Nucleus accumbens (tissue), 56 donors: Measurements from ENCODE around the gene CDK6.

Source experiments
- DNase-seq, 56 donors: peaks; one replicate each; lab custom pipeline; 2025; lab: John Stamatoyannopoulos, UW

The CDK6 gene

DNA sequence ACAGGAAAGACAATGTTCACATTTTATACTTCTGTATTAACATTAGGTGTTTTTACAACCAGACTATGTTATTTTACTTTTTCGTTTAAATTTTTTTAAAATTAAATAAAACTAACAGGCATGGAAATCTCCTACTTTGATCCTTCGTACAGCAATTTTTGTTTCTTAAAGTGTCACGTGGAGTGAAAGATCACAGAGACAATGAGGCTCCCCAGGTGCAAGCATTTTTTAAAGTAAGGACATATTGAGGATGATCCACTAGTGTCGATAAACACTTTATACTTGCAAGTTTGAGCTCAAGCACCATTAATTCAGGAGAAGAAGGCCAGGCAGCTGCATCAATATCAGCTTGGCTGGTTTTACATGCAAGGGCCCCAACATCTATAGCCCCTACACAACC, 177.7 kb downstream of the CDK6 start:
- no peak for DNase-seq

DNA sequence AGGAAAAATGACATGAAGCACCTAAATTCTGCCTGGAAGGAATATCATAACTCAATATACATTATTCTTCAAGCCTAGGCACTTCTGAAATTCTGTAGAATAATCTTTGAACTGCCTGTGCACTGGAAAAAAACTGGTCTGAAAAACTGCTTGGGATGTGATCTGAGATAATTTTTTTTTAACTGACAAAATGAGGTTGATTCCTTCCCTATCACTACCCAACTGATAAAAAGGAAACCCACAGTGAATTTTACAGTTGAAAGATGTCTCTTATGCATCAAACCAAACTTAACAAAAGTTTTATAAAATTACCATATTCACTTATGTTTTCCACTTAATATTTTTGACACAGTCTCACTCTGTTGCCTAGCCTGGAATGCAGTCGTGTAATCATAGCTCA, 179.0 kb downstream of the CDK6 start:
- no peak for DNase-seq

DNA sequence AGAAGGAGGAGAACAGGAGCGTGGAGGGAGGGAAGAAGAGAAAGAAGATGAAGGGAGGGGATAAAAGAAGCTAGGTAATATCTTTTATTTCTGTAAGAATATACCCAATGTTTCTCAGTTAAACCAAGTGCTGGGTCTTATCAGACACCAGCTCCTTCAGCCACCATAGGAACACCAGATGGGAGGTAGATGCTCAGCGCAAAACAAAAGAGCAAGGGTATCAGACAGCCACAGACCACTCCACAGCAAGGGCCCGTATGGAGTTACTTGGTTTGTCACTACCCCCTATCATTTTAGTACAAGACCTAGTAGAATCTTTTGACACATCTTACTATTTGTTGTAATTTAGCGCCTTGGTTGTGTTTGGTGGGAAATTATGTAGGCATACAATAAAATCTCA, 180.3 kb downstream of the CDK6 start:
- DNase-seq: no peak

DNA sequence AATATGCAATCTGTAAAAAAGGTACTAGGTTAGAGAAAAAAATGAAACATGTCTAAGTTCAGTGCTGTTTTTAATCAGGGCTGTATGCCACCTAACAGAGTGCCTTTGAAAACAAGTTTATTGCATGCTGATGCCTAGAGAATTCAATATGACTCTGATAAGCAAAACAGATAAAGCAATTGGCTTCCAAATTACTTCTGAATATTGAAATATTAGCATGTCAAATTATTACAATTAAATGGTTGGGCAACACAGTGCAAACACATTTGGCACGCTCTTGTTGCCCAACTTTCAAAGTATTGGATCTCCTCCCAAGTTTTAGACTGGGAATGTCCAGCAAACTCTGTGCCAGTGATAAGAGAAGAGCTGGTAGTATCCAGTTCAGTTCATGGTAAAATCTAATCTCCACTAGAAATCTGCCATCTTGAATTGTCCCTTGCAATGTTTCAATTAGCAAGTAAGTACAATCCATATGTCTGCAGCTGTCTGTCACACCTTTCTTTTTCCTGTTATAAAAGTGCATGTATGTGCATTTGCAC, 181.0 kb downstream of the CDK6 start:
- no peak for DNase-seq

DNA sequence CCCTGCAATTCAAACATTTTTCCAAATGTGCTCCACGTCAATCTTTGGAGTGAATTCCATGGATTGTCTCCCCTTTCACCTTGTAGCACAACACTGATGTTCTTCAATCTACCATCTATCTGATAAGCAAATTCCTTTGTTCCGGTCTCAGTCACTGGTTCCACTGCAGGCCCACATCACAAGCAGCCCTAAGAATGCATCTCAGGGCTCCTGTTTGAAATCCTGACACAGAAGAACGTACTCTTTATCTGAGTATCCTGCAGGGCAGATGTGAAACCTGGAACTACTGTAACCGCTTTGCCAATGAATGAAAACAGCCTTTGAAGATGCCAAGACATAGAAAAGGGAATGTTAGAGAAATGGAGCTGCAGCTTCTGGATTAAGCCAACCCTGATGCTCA, 183.2 kb downstream of the CDK6 start:
- DNase-seq: no peak

DNA sequence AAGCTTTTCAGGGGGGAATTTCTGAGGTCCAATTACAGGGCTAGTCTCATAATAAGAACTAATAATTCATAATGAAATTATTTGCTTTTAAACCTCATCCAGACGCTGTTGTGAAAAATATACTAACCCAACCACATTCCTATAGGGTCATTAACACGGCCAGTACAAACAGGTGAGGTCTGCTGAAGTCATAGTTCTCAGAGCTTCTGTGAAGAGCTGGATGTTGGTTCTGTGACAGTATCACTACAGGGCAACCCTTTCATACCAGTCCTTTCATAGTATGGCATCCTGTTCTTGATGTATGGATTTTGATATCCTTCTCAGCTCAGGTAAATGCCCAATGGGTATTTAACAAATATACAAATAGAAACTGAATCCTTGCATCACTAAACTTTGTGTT, 183.8 kb downstream of the CDK6 start:
- no peak for DNase-seq

DNA sequence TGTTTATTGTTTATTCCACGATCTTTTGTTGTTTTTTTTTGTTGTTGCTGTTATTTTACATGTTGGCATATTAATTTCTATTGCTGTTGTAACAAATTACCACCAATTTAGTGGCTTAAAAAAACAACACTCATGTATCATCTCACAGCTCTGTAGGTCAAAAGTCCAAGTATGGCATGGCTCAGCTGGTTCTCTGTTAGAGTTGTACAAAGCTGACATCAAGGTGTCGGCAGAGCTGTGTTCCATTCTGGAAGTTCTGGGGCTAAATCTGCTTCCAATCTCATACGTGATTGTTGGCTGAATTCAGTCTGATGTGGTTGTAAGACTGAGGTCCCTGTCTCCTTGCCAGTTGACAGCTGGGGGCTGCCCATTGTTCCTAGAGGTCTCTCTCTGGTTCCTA, 186.0 kb downstream of the CDK6 start:
- no peak for DNase-seq

DNA sequence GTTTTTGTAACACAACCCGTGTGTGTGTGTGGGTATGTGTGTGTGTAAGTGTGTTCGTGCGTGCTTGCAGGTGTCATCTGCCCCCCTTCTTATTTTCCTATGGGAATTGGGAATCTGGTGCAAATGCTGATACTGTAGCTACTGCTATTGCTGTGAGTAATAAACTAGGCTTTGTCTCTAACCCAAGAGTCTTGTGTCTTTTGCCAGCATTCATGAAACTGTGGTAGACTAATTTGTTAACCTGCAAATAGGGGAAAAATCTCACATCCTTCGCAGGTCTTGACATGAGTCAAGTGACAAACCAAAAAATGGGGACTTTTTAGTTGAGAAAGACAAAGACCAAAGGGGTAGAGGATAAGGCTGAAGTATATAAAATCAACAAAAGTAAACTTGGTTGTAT, 188.3 kb downstream of the CDK6 start:
- peak in 3 of 56 donors; percentile 22 to 36 (median 28) for DNase-seq

DNA sequence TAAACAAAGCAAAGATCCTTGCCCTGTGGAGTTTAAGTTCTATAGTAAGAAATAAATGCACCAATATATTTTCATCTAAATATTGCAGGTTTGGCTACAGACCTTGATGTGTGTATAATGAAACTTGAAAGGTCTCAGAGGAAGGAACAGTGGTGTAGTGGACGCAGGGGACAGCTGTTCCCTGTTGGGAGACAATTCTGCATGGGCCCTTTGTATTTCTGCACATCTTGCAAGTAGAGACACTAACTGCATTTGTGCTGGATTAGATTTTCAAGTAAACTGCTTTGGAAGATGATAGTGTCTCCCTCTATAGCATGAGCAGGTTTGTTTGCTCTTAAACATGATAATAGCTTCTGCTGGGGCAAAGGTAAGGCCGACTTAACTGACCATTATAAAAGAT, 188.7 kb downstream of the CDK6 start:
- DNase-seq: peak in 14 of 56 donors; percentile 5 to 31 (median 14)

DNA sequence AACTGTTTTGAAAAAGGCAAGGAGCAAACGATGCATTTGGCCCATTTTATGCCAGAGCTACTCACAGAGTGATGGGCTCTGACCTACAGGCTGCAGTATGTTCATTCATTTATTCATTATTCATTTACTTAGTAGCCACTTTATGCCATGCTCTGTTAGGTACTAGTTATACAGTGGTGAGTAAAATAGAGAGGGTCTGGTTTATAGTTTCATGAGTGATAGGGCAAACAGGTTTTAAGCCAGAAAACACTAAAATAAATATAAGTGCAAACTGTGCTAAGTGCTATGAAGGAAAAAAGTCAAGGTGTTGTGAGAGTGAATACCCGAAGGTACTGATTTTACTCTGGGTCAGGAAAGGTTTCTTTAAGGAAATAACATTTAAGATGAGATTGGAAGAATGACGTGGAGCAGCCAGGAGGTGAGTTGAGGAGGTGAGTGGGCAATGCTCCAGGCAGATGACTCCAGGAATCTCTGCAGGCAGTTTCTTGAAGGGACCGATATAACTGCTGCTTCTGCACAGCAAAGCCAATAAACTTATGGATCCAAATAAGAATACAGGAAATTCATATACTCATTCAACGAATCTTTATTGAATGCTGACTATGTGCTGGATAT, 189.3 kb downstream of the CDK6 start:
- no peak for DNase-seq

DNA sequence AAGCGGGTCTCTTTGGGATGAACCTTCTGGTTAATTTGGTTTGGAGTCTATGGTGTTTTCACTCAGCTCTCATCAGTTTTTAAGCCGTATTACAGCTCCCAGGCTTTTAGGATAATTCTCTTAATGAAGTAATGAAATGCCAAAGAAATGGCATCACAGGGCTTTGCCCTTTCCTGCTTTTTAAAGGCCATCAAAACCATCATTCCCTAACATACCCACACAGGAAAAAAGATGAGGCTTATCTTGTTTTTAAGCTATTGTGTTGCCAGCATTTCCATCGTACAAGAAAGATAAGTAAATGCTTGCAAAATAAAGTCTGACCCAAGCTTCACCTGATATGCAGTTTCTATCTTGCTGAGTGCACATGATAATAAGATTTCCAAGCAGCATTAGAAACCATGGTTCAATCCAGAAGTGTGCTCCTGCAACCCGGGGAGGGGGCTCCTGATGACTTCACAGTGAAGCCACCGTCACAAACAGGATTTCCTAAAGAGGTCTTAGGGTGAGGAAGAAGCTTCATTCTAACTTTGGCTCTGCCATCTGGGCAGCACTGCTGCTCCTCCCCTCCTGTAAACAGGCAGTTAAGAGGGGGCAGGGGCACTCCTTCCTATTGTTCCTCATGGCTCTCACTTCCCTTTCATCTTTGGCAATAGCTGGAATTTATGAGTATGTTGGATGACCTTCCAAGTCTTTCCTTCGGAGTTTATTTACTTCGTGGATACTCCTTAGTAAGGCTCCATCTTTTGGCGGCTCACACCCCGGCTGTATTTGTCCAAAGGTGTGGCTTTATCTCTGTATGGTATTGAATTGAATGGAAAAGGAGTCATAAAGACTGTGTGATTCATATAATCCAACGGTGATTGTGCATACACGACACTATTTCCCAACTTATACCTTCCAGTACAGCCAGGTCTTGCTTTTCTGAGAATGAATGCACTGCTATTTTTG, 191.0 kb downstream of the CDK6 start:
- DNase-seq: peak in 3 of 56 donors; percentile 3 to 12 (median 7)

DNA sequence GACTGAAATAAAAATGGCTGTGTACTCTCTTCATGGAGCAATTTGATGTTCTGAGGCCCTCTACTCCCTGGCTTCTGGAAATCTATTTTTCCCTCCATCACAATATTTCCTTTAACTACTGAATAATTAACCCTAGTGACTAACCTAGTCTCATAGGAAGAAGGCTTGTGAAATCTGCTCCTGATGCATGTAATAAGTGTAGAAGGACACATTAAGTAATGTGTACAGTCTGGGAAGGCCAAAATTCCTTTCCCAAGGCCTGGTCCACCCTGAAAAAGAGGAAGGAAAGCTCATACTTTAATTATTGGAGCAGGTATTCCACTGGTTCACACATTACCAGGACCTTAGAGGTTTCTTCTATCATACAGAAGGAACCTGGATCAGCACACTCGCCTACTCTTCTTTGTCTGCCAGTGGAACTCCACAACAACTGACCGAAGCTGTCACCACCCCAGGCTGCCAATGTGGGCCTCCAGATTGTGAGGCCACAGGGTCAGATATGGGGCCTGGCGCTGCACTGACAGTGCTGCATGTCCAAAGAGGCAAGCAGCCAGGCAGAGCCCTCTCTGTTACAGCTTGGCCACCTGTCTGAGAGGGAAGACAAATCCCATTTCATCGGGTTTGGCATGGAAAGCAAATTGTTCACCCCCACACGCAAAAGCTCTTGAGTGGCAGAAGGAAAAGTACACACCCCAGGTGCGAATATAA, 191.8 kb downstream of the CDK6 start:
- peak in 26 of 56 donors; percentile 12 to 48 (median 25) for DNase-seq

DNA sequence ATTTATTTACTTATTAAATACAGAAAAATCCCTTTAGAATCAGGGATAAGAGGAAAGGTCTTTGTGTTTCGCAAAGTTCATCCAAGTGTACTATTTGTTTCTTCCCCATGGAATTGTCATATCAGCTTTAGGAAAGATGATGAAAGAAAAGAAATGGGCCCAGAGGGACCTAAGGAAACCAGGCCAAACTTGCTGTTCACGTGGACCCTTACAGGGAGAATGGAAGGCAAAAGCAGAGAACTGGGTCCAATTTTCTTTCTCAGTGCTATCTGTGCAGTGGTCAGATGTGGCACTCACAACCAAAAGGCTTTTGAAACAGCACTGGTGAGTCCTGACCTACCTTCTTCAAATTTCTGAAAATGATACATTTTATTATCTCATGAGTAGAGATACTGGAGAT, 192.6 kb downstream of the CDK6 start:
- DNase-seq: no peak

DNA sequence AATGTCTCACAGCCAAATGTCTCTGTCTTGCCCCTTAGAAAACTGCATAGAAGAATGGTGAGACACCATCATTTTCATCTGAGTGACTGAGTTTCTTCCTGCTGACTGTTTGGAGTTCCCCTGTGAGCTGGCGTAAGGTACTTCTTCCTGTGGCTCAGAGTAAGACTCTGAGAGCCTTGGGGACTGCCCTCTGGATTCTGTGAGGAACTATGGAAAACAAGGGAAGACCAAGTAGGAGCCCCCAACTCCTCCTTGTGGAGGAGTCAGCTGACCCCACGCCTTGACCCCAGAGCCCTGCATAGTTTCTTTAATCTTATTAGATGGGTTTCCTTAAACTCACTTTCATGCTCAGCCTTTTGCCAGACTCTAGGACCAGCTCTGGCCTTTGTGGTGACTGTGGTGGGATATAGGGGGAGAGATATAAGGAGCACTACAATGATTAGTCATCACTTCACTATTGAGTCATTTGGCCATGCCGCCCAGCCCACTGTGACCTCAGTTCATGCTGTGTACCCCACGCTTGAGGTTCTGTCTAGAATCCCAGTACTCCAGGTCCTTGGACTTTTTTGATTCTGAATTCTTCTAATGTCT, 194.4 kb downstream of the CDK6 start:
- no peak for DNase-seq

DNA sequence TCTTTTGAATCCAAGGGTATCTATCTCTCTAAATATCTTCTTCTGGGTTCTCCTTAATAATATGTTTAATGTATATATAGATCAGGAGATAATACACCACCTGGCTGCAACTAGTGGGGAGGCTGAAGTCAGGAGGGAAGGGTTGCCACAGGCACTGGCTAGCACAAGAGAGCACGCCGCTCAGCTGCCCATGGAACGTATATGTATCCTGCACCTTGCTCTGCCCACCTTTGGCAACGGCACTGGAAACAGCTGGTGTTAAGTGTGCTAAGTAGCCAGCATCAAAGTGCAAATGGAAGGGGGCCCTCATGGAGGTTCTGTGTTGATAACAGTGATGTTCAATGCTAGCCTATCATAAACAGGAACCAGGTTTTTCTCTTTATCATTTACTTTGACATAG, 196.4 kb downstream of the CDK6 start:
- DNase-seq: no peak

DNA sequence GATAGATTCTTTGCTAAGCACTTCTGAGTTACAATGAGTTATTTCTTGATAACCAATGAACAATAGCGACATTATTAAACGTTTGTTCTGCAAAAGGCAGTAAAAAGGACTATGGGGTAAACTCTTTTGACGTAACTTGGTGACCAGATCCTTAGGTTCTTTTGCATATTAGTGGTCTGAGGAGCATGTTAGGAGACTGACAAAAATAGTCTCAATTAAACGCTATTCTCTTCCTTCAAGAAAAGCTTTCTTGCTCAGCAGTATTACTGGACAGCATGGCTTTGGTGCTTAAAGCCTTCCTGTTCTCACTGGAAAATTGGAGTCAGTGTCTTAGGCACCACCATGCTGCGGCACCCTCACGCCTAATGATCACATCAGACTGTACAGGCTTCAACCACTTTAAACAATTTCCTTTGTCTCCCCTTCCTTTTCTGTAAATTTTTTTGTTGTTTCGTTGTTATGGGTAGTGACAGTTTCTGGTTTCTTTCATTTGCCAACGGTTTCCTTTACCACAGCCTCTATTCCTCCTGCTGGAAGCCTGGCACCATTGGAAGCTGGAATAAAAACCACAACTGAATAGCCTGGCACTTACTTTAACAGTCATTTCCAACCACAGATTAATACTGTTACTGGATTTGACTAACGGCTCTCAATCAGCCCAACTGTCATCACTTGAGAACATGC, 197.0 kb downstream of the CDK6 start:
- DNase-seq: peak in 1 of 56 donors; percentile 9

DNA sequence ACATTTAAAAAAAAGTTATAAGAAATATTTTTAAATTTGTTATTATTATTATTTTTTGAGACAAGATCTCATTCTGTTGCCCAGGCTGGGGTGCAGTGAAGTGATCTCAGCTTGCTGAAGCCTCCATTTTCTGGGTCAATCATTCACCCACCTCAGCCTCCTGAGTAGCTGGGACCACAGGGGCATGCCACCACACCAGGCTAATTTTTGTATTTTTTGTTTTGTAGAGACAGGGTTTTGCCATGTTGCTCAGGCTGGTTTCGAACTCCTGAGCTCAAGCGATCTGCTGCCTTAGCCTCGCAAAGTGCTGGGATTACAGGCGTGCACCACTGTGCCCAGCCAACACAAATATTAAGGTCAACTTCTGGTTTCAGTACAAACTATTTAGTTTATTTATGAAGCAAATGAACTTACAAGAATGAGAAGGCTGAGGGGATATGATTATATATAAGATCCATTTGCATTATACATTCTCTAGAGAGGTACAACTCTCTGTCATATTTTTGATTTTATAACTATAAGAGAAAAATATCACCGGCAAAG, 200.3 kb downstream of the CDK6 start:
- no peak for DNase-seq

DNA sequence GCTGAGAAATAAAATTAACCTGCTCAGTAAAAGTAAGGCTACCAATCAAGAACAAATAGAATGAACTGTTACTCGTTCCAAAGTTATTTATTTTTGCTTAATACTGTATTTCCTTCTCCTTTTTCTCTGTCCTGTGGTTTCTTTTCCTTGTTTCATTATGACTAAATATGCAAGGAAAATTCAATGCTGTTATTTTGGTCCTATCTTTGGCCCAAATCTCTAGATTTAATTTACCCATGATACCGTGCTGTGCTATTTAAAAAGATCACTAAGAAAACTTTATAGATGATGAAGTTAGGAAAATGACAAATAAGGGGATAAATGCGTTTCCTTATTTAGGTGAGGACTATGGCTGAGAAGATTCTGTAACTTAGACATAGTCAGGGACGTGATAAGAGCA, 200.8 kb downstream of the CDK6 start:
- DNase-seq: no peak

DNA sequence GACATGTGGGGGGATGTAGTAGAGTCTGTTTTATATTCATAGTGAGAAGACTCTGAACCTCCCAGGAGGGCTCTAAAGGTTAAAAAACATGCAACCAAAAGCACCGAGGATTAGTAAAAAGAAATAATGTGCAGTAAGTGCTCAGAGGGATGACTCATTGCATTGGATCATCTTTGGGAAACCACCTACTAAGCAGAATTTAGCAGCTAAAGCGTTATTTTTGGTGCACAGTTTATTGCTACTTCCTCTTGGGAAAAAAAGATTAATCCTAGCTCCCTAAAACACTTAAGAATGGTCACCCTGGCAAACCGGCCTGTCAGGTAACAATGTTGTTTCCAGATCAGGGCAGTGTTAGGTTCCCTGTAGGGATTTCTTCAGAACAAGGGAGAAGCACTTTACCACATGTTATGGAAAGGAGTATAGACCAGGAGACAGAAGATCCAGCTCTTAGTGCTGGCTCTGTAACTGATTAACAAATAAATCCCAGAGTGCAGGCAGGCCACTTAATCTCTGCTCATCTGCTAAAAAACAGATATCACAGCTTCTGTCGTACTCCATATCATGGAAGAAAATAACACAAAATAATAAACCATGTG, 201.4 kb downstream of the CDK6 start:
- no peak for DNase-seq
